ENCODE measurements around the gene VEGFB. TPM values are rescaled to one million over a fixed set of nuclear protein-coding genes. Genes with fewer than 3 reads are reported as not detected.

VEGFB gene
- total RNA-seq, 4 donors from 2014 or later: 92.3 to 144 (median 108) TPM

DNA sequence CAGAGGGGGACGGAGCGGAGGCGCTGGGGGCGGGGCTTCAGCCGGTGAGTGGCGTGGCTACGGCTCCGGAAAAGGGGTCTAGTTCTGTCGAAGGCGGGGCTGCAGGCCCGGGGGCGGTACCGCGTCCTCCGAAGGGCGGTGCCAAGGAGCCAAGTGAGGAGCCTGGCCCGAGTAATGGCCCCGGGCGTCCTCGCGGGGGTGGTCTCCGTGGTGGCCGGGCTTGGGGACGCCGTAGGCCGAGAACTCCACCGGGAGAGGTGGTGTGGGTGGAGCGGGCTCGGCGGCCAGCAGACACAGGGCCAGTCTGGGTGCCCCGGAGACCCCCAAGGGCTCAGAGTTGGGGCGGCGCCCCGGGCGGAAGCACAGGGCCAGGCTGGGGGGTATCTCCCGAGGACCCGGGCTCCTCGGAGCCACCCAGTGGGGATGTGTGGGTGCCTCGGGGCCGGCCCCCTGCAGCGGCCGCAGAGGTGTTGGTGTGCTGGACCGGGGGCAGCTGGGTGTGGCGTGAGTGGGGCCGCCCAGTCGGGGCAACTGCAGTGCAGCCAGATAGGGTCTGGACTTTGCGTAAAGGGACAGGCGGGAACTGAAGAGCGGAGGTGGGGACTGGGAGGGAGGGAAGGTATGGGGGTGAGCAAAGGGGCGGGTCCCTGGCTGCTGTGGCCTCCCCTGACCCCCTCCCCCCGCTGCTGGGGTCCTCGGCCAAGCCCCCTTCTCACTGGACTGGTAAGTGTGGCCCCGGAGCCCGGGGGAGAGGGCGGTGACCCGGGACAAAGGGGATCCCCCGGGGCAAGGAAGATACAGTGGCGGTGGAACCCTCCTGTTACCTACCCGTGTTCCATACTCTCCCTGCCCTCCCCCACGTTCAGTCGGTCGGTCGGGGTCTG lies 7.3 kb downstream of the VEGFB start:
- TF ChIP-seq CTCF (IDR thresholded peaks at IDR 0.05): no peak
- TF ChIP-seq EP300 (IDR thresholded peaks at IDR 0.05): no peak
- peak; percentile 69 for TF ChIP-seq POLR2A (IDR thresholded peaks at IDR 0.05; ENCODE audit: low read depth)
- peak; percentile 61 to 72 for TF ChIP-seq POLR2AphosphoS5 (IDR thresholded peaks at IDR 0.05)
- no peak for DNase-seq (ENCODE audit: extremely low spot score)
- Histone ChIP-seq H3K4me1 (peaks cover 34 to 55% (median 50%) of the 10 kb centered on the region in 4 donors), H3K4me3 (peak overlapping the region; percentile 77 to 98 (median 90)), H3K27ac (replicated peaks in 1 of 4) (peak overlapping the region; percentile 97 to 100 (median 98)), H3K36me3 (peaks cover 23 to 45% (median 38%) of the 10 kb centered on the region in 4 donors), H3K27me3 (no peaks in the 10 kb centered on the region), H3K9me3 (no peaks in the 10 kb centered on the region)
- intact Hi-C loops (cut with DNase I): no loop called here
- WGBS: 1% methylated on average over 22 of the region's 63 CpGs

- DNase-seq (ENCODE audit: extremely low spot score): no peak
- no peak for TF ChIP-seq EP300 (IDR thresholded peaks at IDR 0.05)
- TF ChIP-seq POLR2AphosphoS5 (IDR thresholded peaks at IDR 0.05): no peak
- no peak for TF ChIP-seq CTCF (IDR thresholded peaks at IDR 0.05)
- no peak for TF ChIP-seq POLR2A (IDR thresholded peaks at IDR 0.05; ENCODE audit: low read depth)
- H3K27me3 ChIP-seq: no peaks in the 10 kb centered on the region
- H3K36me3 ChIP-seq: peaks cover 12 to 29% (median 25%) of the 10 kb centered on the region in 4 donors
- intact Hi-C loops (cut with DNase I): no loop called here
- peak overlapping the region in 3 of 4 donors; percentile 97 to 100 (median 98) for H3K27ac ChIP-seq (replicated peaks in 1 of 4)
- H3K4me1 ChIP-seq: peaks cover 40 to 69% (median 62%) of the 10 kb centered on the region in 4 donors
- 79% methylated on average over 7 of the region's 8 CpGs for WGBS
- H3K9me3 ChIP-seq: no peaks in the 10 kb centered on the region
- no peak overlapping the region for H3K4me3 ChIP-seq
Measured at GRCh38 chr11:64243236-64243854, 9.0 kb downstream of the VEGFB start.

DNA sequence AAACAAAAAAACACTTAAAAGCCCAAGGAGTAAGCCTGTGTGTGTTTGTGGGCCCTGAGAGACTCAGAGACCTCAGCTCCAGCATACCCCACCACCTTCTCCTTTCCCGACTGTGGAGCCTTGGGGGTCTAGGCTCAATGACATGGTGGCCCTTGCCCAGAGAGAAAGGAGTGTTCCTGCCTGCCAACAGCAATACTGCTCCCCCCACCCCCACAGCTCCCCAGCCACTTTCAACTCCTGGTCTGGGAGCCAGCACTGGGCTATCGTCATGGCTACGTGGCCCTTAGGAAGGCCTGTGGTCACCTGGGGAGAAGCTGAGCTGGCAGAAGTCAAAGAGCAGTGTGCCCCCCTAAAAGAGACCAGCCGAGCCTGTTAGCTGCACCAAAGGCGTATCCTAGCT lies 9.7 kb downstream of the VEGFB start:
- intact Hi-C loops (cut with DNase I): no loop called here
- WGBS: 52% methylated on average over 3 of the region's 5 CpGs

GRCh38 chr11:64244966-64245365 lies 10.6 kb downstream of the VEGFB start:
- intact Hi-C loops (cut with DNase I): no loop called here
- TF ChIP-seq POLR2AphosphoS5 (IDR thresholded peaks at IDR 0.05): no peak
- TF ChIP-seq EP300 (IDR thresholded peaks at IDR 0.05): no peak
- TF ChIP-seq POLR2A (IDR thresholded peaks at IDR 0.05; ENCODE audit: low read depth): no peak
- TF ChIP-seq CTCF (IDR thresholded peaks at IDR 0.05): no peak
- Histone ChIP-seq H3K27ac (replicated peaks in 1 of 4) (peak overlapping the region; percentile 85 to 88 (median 86)), H3K9me3 (no peaks in the 10 kb centered on the region), H3K27me3 (no peaks in the 10 kb centered on the region), H3K4me3 (peak overlapping the region; percentile 65 to 86 (median 72)), H3K4me1 (peaks cover 36 to 70% (median 58%) of the 10 kb centered on the region in 4 donors), H3K36me3 (peaks cover 7 to 17% (median 16%) of the 10 kb centered on the region in 4 donors)
- WGBS: 22% methylated on average over 1 of the region's 6 CpGs
- DNase-seq (ENCODE audit: extremely low spot score): no peak

More for the DNA sequence above, 9.7 kb downstream of the VEGFB start:
- TF ChIP-seq POLR2AphosphoS5 (IDR thresholded peaks at IDR 0.05) (no peak), POLR2A (IDR thresholded peaks at IDR 0.05; ENCODE audit: low read depth) (no peak), CTCF (IDR thresholded peaks at IDR 0.05) (no peak), EP300 (IDR thresholded peaks at IDR 0.05) (no peak)
- H3K36me3 ChIP-seq: peaks cover 7 to 21% (median 17%) of the 10 kb centered on the region in 4 donors
- H3K4me3 ChIP-seq: no peak overlapping the region
- no peak for DNase-seq (ENCODE audit: extremely low spot score)
- peak overlapping the region in 3 of 4 donors; percentile 85 to 97 (median 88) for H3K27ac ChIP-seq (replicated peaks in 1 of 4)
- peaks cover 40 to 74% (median 62%) of the 10 kb centered on the region in 4 donors for H3K4me1 ChIP-seq
- no peaks in the 10 kb centered on the region for H3K27me3 ChIP-seq
- no peaks in the 10 kb centered on the region for H3K9me3 ChIP-seq
